ENCODE results near the gene QRSL1. TPM values are rescaled to one million over a fixed set of nuclear protein-coding genes. Genes with fewer than 3 reads are reported as not detected.

The QRSL1 gene
- total RNA-seq, 1 donor from 2014 or later: 23.0 TPM

DNA sequence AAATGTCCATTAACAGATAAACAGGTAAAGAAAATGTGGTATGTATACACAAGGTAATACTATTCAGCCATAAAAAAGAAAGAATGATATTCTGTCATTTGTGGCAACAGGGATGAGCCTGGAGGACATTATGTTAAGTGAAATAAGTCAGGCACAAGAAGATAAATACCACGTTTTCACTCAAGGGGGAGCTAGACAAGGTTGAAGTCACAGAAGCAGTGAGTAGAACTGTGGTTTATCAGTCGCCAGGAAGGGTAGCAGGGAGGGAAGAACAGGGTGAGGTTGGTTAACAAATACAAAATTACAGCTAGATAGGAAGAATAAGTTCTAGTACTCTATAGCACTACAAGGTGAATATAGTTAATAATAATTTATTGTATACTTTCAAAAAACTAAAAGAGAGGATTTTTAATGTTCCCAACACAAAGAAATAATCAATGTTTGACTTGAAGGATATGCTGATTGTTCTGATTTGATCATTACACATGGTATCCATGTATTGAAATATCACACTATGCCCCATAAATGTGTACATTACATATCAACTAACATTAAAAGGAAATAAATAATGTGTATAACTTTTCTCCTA lies 21.2 kb upstream of the QRSL1 start:
- peak; percentile 65 for DNase-seq (ENCODE audit: low spot score)
- H3K27ac Mint-ChIP-seq: no peak overlapping the region
- peaks cover 2% of the 10 kb centered on the region for H3K36me3 Mint-ChIP-seq
- H3K27me3 Mint-ChIP-seq (ENCODE audit: insufficient read depth, low read depth): peaks cover 2% of the 10 kb centered on the region
- no peak overlapping the region for H3K4me3 ChIP-seq
- no peaks in the 10 kb centered on the region for H3K79me2 ChIP-seq (ENCODE audit: low read depth)
- peaks cover 2% of the 10 kb centered on the region for H3K9me3 Mint-ChIP-seq
- no peak overlapping the region for H2AFZ ChIP-seq (replicated peaks)
- no peaks in the 10 kb centered on the region for H3K36me3 ChIP-seq
- H3K27ac ChIP-seq: no peak overlapping the region
- TF ChIP-seq EZH2phosphoT487 (IDR thresholded peaks at IDR 0.05) (no peak), CTCF (IDR thresholded peaks at IDR 0.05) (peak; percentile 69), EZH2 (IDR thresholded peaks at IDR 0.05) (no peak)
- H4K20me1 ChIP-seq (ENCODE audit: low read depth): no peaks in the 10 kb centered on the region
- H3K9me3 ChIP-seq (ENCODE audit: low read depth): no peaks in the 10 kb centered on the region
- H3F3A ChIP-seq (ENCODE audit: low read depth): no peaks in the 10 kb centered on the region
- no peak overlapping the region for H3K4me3 Mint-ChIP-seq
- H3K4me1 Mint-ChIP-seq: no peaks in the 10 kb centered on the region
- H3K27me3 ChIP-seq: no peaks in the 10 kb centered on the region
- H3K9ac ChIP-seq: no peak overlapping the region
- H3K4me2 ChIP-seq: no peak overlapping the region
- H3K4me1 ChIP-seq: no peaks in the 10 kb centered on the region

GRCh38 chr6:106609699-106610098 lies 19.7 kb upstream of the QRSL1 start:
- Mint-ChIP-seq H3K27me3 (ENCODE audit: insufficient read depth, low read depth) (peaks cover 2% of the 10 kb centered on the region), H3K27ac (no peak overlapping the region), H3K9me3 (peaks cover 2% of the 10 kb centered on the region), H3K4me3 (no peak overlapping the region), H3K36me3 (peaks cover 2% of the 10 kb centered on the region), H3K4me1 (no peaks in the 10 kb centered on the region)
- Histone ChIP-seq H3F3A (ENCODE audit: low read depth) (peaks cover 3% of the 10 kb centered on the region), H4K20me1 (ENCODE audit: low read depth) (no peaks in the 10 kb centered on the region), H2AFZ (replicated peaks) (no peak overlapping the region), H3K79me2 (ENCODE audit: low read depth) (no peaks in the 10 kb centered on the region), H3K27me3 (no peaks in the 10 kb centered on the region), H3K4me2 (no peak overlapping the region), H3K27ac (no peak overlapping the region), H3K36me3 (no peaks in the 10 kb centered on the region), H3K4me1 (peaks cover 5% of the 10 kb centered on the region), H3K4me3 (no peak overlapping the region), H3K9ac (no peak overlapping the region), H3K9me3 (ENCODE audit: low read depth) (no peaks in the 10 kb centered on the region)
- peak; percentile 47 for TF ChIP-seq CTCF (IDR thresholded peaks at IDR 0.05)
- no peak for TF ChIP-seq EZH2phosphoT487 (IDR thresholded peaks at IDR 0.05)
- TF ChIP-seq EZH2 (IDR thresholded peaks at IDR 0.05): no peak
- peak; percentile 32 for DNase-seq (ENCODE audit: low spot score)

- H3K4me3 Mint-ChIP-seq: no peak overlapping the region
- Histone ChIP-seq H3K4me1 (peaks cover 11% of the 10 kb centered on the region), H3K27me3 (no peaks in the 10 kb centered on the region), H3K27ac (no peak overlapping the region), H3K9ac (no peak overlapping the region), H3K9me3 (ENCODE audit: low read depth) (no peaks in the 10 kb centered on the region), H4K20me1 (ENCODE audit: low read depth) (no peaks in the 10 kb centered on the region), H3K36me3 (no peaks in the 10 kb centered on the region), H3K79me2 (ENCODE audit: low read depth) (no peaks in the 10 kb centered on the region), H2AFZ (replicated peaks) (no peak overlapping the region), H3K4me3 (no peak overlapping the region), H3F3A (ENCODE audit: low read depth) (peaks cover 3% of the 10 kb centered on the region), H3K4me2 (no peak overlapping the region)
- no peaks in the 10 kb centered on the region for H3K9me3 Mint-ChIP-seq
- no peak for TF ChIP-seq EZH2 (IDR thresholded peaks at IDR 0.05)
- no peak for TF ChIP-seq EZH2phosphoT487 (IDR thresholded peaks at IDR 0.05)
- TF ChIP-seq CTCF (IDR thresholded peaks at IDR 0.05): no peak
- peaks cover 2% of the 10 kb centered on the region for H3K27me3 Mint-ChIP-seq (ENCODE audit: insufficient read depth, low read depth)
- no peaks in the 10 kb centered on the region for H3K4me1 Mint-ChIP-seq
- no peaks in the 10 kb centered on the region for H3K36me3 Mint-ChIP-seq
- DNase-seq (ENCODE audit: low spot score): no peak
- H3K27ac Mint-ChIP-seq: no peak overlapping the region
These were observed 18.3 kb upstream of the QRSL1 start for GRCh38 chr6:106611030-106611429.

All from neural progenitor cell (in vitro differentiated cells).